HG02588 (cell line): ENCODE measurements around the gene CARD10.

ENCODE experiments used
- ATAC-seq: cut with Tn5 transposase; IDR thresholded peaks from one replicate; pipeline ENCODE4 v1.9.1; 2021; ENCODE audit warnings: mild to moderate bottlenecking, moderate library complexity; ENCODE audit not compliant: unreplicated experiment

CARD10 gene

DNA sequence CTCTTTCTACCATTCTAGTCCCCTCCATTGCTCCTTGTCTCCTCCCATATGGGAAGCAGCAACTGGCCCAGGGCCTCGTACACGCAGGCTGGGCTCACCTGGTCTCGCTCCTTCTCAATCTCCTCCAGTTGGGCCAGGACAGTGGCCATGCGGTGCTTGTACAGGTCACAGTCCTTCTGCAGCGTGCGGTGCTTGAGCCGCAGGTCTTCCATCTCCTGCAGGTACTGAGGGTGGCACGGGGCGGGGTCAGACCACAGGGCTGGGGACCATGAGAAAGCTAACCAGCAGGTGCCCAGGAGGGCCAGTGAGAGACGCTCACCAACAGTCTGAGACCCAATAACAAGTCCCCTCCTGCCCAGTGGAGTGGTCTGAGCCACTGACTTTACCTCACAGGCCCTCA, 11.5 kb downstream of the CARD10 start:
- ATAC-seq: no peak

DNA sequence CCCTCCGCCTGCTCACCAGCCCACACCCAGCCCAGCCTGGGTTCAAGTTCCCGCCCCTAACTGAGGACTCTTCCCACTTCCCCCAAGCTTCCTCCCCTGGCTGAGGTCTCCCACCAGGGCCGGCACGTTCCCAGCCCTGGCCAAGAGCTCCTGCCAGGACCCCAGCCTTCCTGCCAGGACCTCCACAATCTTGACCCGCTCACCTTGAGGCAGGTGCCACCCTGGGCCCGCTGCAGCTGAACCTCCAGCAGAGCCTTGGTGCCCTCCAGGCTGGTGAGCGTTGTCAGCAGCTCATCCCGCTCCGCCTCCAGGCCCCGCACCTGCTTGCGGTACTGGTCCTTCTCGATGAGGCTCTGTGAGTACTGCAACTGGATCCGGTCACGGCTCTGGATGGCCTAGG, 13.2 kb downstream of the CARD10 start:
- no peak for ATAC-seq

GRCh38 chr22:37505565-37505964, 13.7 kb downstream of the CARD10 start:
- ATAC-seq: no peak

DNA sequence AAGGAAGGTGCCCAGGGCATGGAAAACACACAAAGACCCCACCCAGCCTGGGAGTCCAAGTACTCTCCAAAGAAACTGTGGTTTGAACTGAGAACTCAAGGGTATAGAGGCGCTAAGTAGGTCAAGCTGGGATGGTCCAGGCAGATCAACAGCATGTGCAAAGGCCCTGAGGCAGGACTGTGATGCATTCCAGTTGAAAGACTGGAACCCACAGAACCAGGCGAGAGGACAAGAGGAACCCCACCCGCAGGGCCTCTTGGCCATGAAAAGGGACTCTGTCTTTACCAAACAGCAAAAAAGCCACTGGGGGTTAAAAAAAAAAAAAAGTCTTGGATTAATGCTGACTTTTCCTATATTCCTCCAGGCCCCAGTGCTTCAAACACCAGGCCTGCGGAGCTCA, 14.3 kb downstream of the CARD10 start:
- ATAC-seq: no peak

DNA sequence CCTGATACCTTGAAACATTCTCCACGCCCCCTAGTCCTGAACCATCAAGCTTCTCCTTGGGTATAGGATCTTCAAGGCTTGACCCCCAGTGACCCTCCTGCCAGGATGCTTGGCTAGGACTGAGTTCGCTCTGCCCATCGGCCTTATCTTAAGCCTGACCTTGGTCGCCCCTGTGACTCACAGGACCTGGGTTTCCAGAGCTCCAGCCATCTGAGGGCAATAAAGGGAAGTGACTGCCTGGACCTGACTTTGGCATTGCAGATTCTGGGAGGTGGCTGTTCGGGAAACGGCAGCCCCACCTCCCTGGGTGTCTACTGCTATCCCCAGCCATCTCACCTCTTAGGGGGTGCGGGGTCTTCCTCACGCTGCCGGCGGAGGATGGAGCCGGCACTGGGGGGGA, 15.4 kb downstream of the CARD10 start:
- ATAC-seq: no peak

GRCh38 chr22:37503183-37503683, 16.0 kb downstream of the CARD10 start:
- no peak for ATAC-seq

- ATAC-seq: no peak
Measured at GRCh38 chr22:37502342-37503182, 16.7 kb downstream of the CARD10 start.

- ATAC-seq: no peak
Measured at GRCh38 chr22:37501610-37502341, 17.4 kb downstream of the CARD10 start.

DNA sequence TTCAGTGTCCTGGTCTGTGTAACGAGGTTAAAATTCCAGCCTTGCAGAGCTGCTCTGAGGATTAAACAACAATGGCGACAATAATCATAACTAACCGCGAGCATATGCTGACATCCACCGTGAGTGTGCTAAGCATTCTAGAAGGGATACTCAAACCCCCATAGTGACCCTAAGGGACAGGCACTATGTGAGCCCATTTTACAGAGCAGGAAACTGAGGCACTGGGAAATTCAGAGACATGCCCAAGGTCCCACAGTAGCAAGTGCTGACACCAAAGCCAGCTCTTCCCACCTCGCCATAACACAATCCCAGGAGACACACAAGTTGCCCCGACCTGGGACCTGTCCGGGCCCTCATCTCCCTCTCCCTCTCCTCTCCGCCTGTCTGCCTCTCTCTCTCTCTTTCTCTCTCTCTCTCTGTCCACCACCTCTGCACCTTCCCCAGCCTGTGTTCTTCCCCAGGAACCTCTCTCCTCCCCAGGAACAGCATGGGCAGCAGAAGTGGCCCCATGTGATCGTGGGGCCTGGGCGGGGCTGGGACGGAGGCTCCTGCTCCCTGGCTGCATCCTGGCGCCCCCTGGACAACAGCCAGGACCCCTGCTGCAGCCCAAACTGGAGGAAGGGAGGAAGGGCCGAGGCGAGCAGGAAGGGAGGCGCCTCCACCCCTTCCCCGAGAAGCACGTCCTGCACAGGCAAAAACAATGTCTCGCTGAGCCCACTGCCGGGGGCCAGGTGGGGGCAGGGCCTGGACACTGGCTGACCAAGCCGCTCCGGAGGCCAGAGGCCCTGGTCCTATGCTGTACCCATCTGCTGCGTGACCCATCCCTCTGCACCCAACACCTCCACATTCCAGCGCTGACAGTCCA, 18.2 kb downstream of the CARD10 start:
- no peak for ATAC-seq

GRCh38 chr22:37499789-37500540, 19.2 kb downstream of the CARD10 start:
- ATAC-seq: no peak

DNA sequence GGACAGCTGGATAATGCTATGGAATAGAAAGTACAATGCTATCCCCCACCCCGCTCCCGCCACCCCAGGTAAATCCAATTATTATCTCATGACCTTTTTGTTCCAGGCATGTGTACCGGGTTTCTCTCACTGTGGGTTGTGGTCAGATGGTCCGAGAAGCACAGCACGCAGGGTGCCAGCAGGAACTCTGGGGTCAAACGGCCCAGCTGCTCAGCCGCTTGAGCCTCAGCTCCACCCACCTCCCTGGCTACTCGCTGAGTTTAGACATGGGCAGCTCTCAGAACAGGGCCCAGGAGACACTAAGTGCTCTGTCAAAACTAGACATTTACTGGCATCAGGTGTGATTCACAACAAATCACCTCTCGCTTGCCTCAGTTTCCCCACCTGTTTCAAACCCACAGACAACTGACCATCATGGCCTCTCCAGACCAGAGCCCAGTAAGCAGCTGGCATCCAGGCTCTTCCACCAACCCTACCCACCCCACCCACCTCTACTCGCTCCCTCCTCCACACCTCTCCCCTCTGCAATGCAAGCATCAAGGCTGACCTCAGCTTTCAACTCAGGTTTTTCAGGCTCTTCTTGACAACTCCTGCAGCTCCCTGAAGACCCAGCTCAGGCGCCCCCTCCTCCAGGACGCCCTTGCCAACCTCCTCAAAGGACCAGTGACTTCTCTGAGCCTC, 20.0 kb downstream of the CARD10 start:
- ATAC-seq: no peak

- ATAC-seq: no peak
Measured at GRCh38 chr22:37498289-37498909, 20.8 kb downstream of the CARD10 start.

DNA sequence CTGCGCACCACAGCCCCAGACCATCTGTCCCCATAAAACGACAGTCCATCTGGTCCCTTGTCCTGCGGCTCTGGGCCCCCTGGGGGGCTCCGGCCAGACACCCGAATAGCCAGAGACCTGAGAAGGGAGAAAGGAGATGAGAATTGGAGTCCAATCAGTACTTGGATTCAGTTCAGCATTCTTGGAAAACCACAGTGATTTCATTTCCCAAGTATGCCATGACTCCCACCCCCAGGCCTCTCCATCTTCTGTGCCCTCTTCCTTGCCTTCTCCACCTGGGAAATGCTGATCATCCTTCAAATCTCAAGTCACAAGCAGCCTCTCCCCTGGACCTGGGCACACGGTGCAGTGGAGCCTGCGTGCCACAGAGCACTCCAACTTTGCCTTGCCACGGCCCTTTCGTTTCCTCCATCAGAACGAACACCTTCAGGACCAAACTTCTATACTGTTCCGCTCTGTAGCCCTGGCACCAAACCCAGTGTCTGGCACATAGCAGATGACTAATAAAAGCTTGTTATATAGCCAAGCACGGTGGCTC, 22.1 kb downstream of the CARD10 start:
- no peak for ATAC-seq

DNA sequence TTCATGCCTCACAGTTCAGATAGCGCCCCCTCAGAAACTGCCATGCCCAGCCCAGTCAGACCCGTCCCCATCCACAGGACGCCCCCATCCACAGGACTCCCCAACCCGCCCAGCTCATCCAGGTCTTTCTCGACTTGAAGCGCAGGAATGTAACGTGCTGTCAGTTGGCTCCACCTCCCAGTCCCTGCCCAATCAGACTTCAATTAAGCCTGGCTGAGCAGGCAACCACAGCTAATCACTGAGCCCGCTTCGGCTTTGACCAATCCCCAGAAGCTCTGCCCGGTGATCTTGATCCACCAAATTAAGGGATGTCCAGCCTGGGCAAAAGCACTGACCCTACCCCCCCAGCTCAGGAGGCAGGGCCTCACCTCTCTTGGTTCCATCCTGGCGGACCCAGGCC, 22.6 kb downstream of the CARD10 start:
- no peak for ATAC-seq

DNA sequence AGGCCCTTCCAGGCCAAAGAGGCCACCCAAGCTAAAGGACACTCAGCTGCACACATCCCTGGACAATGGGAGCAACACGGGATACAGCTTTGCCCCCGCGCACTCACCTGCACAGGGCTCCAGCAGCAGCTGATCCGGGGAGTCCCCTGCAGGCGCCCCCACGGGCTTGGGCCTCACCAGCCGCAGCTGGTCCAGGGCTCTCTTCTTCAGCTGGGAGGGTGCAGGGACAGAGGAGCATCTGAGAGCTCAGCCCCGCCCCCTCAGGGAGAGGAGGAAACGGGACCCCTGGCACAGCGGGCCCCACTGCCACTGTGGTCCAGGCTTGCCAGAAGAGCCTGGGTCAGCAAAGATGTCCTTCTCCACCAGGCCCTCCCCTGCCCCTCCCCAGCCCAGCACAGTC, 25.2 kb downstream of the CARD10 start:
- no peak for ATAC-seq

DNA sequence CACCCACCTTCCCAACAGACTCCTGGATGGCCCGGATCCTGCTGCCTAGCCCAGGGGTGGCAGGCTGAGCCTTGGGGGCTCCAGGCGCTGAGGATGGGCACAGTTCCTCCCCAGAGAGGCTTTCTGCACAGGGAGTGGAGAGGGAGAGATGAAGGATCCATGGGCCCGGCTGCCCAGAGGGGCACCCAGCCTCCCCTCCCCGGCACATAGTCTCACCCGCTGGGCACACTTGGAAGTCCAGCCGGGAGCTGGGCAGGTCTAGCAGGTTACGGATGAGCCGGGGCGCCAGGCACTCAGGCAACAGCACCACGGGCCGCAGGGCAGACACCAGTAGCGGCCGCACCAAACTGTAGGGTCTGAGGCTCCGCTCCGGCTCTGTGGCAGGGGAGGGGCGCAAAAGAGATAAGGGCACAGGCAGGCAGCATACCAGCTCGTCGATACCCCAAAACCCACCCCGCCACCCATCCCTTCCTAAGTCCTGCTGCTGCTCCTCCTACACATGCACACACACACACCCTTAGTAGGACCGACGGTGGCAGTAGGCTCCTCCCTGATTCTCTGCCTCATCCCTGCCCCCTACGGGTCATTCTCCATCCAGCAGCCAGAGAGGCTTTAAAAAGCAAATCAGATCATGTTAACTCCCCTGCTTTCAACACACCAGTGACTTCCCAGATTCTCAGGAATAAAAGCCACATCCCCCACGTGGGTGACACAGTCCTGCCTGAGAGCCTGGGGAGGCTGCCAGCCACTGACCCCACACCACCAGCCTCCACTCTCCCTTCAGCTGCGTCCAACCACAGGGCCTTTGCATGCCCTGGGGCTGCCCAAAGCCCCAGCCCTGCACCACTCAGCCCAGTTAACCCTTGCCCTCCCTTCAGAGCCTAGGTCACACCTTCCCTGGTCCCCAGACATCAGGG, 26.5 kb downstream of the CARD10 start:
- no peak for ATAC-seq

DNA sequence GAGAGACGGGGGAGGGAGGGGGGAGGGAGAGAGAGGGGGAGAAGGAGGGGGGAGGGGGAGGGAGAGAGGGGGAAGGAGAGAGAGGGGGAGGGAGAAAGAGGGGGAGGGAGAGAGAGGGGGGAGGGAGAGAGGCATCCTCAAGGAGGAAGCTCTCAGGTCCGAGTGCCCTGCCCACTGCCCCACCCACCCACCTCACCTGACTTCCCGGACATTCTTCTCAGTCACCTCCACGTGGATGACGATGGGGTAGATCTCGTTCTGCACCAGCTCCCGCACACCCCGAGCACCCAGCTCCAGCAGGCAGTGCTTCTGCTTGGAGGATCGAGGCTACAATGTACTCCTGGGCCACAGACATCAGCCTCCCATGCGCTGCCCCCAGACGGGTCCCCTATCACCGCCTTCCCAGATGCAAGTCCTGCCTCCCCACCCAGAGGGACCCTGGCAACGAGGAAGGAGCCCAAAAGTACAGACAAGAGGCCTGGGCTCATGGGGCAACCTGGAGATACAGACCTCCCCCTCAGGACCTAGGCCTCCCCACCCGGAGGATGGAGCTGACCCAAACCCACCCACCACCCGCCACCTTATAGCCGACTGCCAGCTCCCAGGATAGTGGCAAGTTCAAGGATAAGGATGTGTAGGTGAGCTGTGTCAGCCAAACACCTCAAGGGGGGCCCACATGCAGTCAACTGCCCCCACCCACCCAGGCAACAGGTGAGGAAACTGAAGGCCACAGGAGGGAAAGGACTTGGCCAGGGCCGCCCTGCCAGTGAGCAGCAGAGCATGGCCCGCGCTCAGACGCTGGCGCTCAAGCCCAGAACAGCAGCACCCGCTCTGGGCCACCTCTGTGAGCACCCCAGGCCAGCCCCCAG, 27.4 kb downstream of the CARD10 start:
- no peak for ATAC-seq
